HepG2 (cell line): Measurements from ENCODE around the gene UQCR11. TPM values are rescaled to one million over a fixed set of nuclear protein-coding genes. Genes with fewer than 3 reads are reported as not detected.

Source experiments
- ADNP ChIP-seq: sonication (generic); formaldehyde crosslinking; IDR thresholded peaks from 2 replicates; pipeline ENCODE4 v1.4.0; 2020; ENCODE audit warnings: missing genetic modification reagents
- CENPT ChIP-seq: sonication (generic); formaldehyde crosslinking; IDR thresholded peaks from 2 replicates; pipeline ENCODE4 v1.8.0; 2022; ENCODE audit warnings: low read depth, mild to moderate bottlenecking, moderate library complexity, missing genetic modification reagents
- ELF1 ChIP-seq: sonication (generic); formaldehyde crosslinking; IDR thresholded peaks from 2 replicates; pipeline ENCODE4 v1.4.0; 2020; ENCODE audit warnings: missing genetic modification reagents
- ISL2 ChIP-seq: sonication (generic); formaldehyde crosslinking; IDR thresholded peaks from 2 replicates; pipeline ENCODE4 v1.5.0; 2020; ENCODE audit warnings: missing genetic modification reagents
- MNT ChIP-seq: fragments of 450-650 bp; IDR thresholded peaks from 2 replicates; pipeline ENCODE4 v1.6.1; 2016
- MXD4 ChIP-seq: IDR thresholded peaks from 2 replicates; pipeline ENCODE4 v1.6.1; 2016; ENCODE audit warnings: mild to moderate bottlenecking, missing biosample characterization, missing genetic modification reagents
- MZF1 ChIP-seq: sonication (generic); formaldehyde crosslinking; IDR thresholded peaks from 2 replicates; pipeline ENCODE4 v1.8.1; 2023; ENCODE audit warnings: mild to moderate bottlenecking, missing genetic modification reagents, borderline replicate concordance
- PHF21A ChIP-seq: sonication (generic); formaldehyde crosslinking; IDR thresholded peaks from 2 replicates; pipeline ENCODE4 v1.5.0; 2020; ENCODE audit warnings: mild to moderate bottlenecking, missing genetic modification reagents
- RCOR2 ChIP-seq: IDR thresholded peaks from 2 replicates; pipeline ENCODE4 v1.6.1; 2016; ENCODE audit warnings: missing biosample characterization, missing genetic modification reagents
- RFX1 ChIP-seq: fragments of 450-650 bp; IDR thresholded peaks from 2 replicates; pipeline ENCODE4 v1.6.1; 2017
- RNF2 ChIP-seq: fragments of 450-650 bp; conservative IDR thresholded peaks from 2 replicates; pipeline ENCODE4 v1.6.1; 2016; ENCODE audit warnings: low read depth
- SMYD3 ChIP-seq: sonication (generic); formaldehyde crosslinking; IDR thresholded peaks from 2 replicates; pipeline ENCODE4 v1.8.1; 2023; ENCODE audit warnings: mild to moderate bottlenecking, missing genetic modification reagents
- TIGD3 ChIP-seq: sonication (generic); formaldehyde crosslinking; IDR thresholded peaks from 2 replicates; pipeline ENCODE4 v1.5.1; 2020; ENCODE audit warnings: mild to moderate bottlenecking, missing genetic modification reagents, borderline replicate concordance
- ZBTB3 ChIP-seq: sonication (generic); formaldehyde crosslinking; IDR thresholded peaks from 2 replicates; pipeline ENCODE4 v1.4.0; 2020; ENCODE audit warnings: low read depth, mild to moderate bottlenecking, moderate library complexity, missing genetic modification reagents, borderline replicate concordance
- ZFP36 ChIP-seq: fragments of 150-350 bp; IDR thresholded peaks from 2 replicates; pipeline ENCODE4 v1.6.1; 2018; ENCODE audit warnings: borderline replicate concordance, low read length, low read depth; ENCODE audit not compliant: partially characterized antibody
- ZMYM2 ChIP-seq: sonication (generic); formaldehyde crosslinking; IDR thresholded peaks from 2 replicates; pipeline ENCODE4 v1.8.0; 2022; ENCODE audit warnings: mild to moderate bottlenecking, missing genetic modification reagents
- ZNF121 ChIP-seq: sonication (generic); formaldehyde crosslinking; IDR thresholded peaks from 2 replicates; pipeline ENCODE4 v1.5.0; 2020; ENCODE audit warnings: mild to moderate bottlenecking, missing genetic modification reagents
- ZNF205 ChIP-seq: IDR thresholded peaks from 2 replicates; pipeline ENCODE4 v1.6.1; 2018; ENCODE audit warnings: missing biosample characterization, missing genetic modification reagents
- ZNF281 ChIP-seq: sonication (generic); formaldehyde crosslinking; IDR thresholded peaks from 2 replicates; pipeline ENCODE4 v1.4.0; 2020; ENCODE audit warnings: missing genetic modification reagents, borderline replicate concordance
- ZNF350 ChIP-seq: sonication (generic); formaldehyde crosslinking; IDR thresholded peaks from 2 replicates; pipeline ENCODE4 v1.4.0; 2020; ENCODE audit warnings: mild to moderate bottlenecking, low read depth, missing genetic modification reagents, borderline replicate concordance
- ZNF530 ChIP-seq: sonication (generic); formaldehyde crosslinking; IDR thresholded peaks from 2 replicates; pipeline ENCODE4 v1.5.0; 2020; ENCODE audit warnings: low read depth, mild to moderate bottlenecking, missing genetic modification reagents
- ZNF543 ChIP-seq: sonication (generic); formaldehyde crosslinking; IDR thresholded peaks from 2 replicates; pipeline ENCODE4 v1.4.0; 2020; ENCODE audit warnings: mild to moderate bottlenecking, missing genetic modification reagents
- ZNF546 ChIP-seq: sonication (generic); formaldehyde crosslinking; conservative IDR thresholded peaks from 2 replicates; pipeline ENCODE4 v1.8.1; 2023; ENCODE audit warnings: mild to moderate bottlenecking, missing genetic modification reagents
- ZNF589 ChIP-seq: sonication (generic); formaldehyde crosslinking; conservative IDR thresholded peaks from 2 replicates; pipeline ENCODE4 v1.8.0; 2022; ENCODE audit warnings: mild to moderate bottlenecking, moderate library complexity, missing genetic modification reagents
- ZNF768 ChIP-seq: sonication (generic); formaldehyde crosslinking; IDR thresholded peaks from 2 replicates; pipeline ENCODE4 v1.4.0; 2020; ENCODE audit warnings: missing genetic modification reagents
- ZSCAN25 ChIP-seq: sonication (generic); formaldehyde crosslinking; IDR thresholded peaks from 2 replicates; pipeline ENCODE4 v1.8.0; 2022; ENCODE audit warnings: mild to moderate bottlenecking, missing genetic modification reagents
- polyA plus RNA-seq, 8 experiments: library from polyadenylated mRNA; depleted of rRNA in 3 of 8; stranded (reverse) in 7 of 8; unstranded in 1 of 8; fragments of >200 nt; fragmentation: Illumina TruSeq in 4 of 8; extraction: Trizol in 4 of 8; gene quantifications; 2 replicates each; pipeline versions ENCODE4 v1.2.1 to v1.2.3, GENCODE V29; 2011 to 2016; ENCODE audit warnings: low read depth in 4 of 8, missing spikeins in 1 of 8, mixed read lengths in 1 of 8; ENCODE audit not compliant: insufficient read depth in 1 of 8
- total RNA-seq, 5 experiments: library from RNA; depleted of rRNA; stranded (reverse); fragments of >200 nt; fragmentation: Illumina TruSeq; extraction: Trizol; gene quantifications; 2 replicates each; pipeline ENCODE4 v1.2.3, GENCODE V29; 2016; ENCODE audit warnings: low read depth in 1 of 5

UQCR11 gene
- total and polyA plus RNA-seq, 2 of the 13 experiments (the other 11 are each of a cell fraction or from before 2014, with no cell fraction given): 125 to 214 TPM

- TF ChIP-seq ZNF121 (CRISPR knock-in tag): 0 out of 2 replicates have a peak, but pooled peaks have one; percentile 48
- peak; percentile 99 for TF ChIP-seq ZFP36
- peak; percentile 10; the same call in 1 of the 2 replicates for TF ChIP-seq ZNF281 (CRISPR knock-in tag)
- TF ChIP-seq CENPT: 0 out of 2 replicates have a peak, but pooled peaks have one; percentile 23
- no peak for TF ChIP-seq SMYD3 (CRISPR knock-in tag)
- TF ChIP-seq ZSCAN25: 0 out of 2 replicates have a peak, but pooled peaks have one; percentile 14
- TF ChIP-seq RNF2: 0 out of 2 replicates have a peak, but pooled peaks have one; percentile 13
- 0 out of 2 replicates have a peak, but pooled peaks have one; percentile 2 for TF ChIP-seq ZNF350
- no peak for TF ChIP-seq ZNF543 (CRISPR knock-in tag)
- 0 out of 2 replicates have a peak, but pooled peaks have one; percentile 8 for TF ChIP-seq ISL2 (CRISPR knock-in tag)
- no peak for TF ChIP-seq MNT
- peak; percentile 2; the same call in 1 of the 2 replicates for TF ChIP-seq PHF21A
- TF ChIP-seq TIGD3 (CRISPR knock-in tag): 0 out of 2 replicates have a peak, but pooled peaks have one; percentile 37
- TF ChIP-seq ELF1 (CRISPR knock-in tag): peak; percentile 3; the same call in 1 of the 2 replicates
- TF ChIP-seq ZNF546 (CRISPR knock-in tag): 0 out of 2 replicates have a peak, but pooled peaks have one; percentile 57
- no peak for TF ChIP-seq RFX1
- TF ChIP-seq ZNF589: peak; percentile 33
- peak; percentile 65; the same call in 1 of the 2 replicates for TF ChIP-seq ADNP (CRISPR knock-in tag)
- TF ChIP-seq MXD4 (CRISPR knock-in tag): no peak
- TF ChIP-seq ZNF205: peak; percentile 21; the same call in 1 of the 2 replicates
- TF ChIP-seq ZMYM2 (CRISPR knock-in tag): 0 out of 2 replicates have a peak, but pooled peaks have one; percentile 29
- peak; percentile 35; the same call in 1 of the 2 replicates for TF ChIP-seq ZNF768
- no peak for TF ChIP-seq ZBTB3 (CRISPR knock-in tag)
- TF ChIP-seq RCOR2 (CRISPR knock-in tag): peak; percentile 81
- TF ChIP-seq ZNF530 (CRISPR knock-in tag): no peak
- 0 out of 2 replicates have a peak, but pooled peaks have one; percentile 45 for TF ChIP-seq MZF1
Observed at GRCh38 chr19:1606138-1606651, 933 bp upstream of the UQCR11 start (continued).
